ENCODE measurements around the gene NSL1. TPM values are rescaled to one million over a fixed set of nuclear protein-coding genes. Genes with fewer than 3 reads are reported as not detected.

NSL1 gene
- total and polyA plus RNA-seq, 9 of the 15 experiments (the other 6 are each of a cell fraction or from before 2014, with no cell fraction given), result 53.5 to 108 (median 59.1) TPM

DNA sequence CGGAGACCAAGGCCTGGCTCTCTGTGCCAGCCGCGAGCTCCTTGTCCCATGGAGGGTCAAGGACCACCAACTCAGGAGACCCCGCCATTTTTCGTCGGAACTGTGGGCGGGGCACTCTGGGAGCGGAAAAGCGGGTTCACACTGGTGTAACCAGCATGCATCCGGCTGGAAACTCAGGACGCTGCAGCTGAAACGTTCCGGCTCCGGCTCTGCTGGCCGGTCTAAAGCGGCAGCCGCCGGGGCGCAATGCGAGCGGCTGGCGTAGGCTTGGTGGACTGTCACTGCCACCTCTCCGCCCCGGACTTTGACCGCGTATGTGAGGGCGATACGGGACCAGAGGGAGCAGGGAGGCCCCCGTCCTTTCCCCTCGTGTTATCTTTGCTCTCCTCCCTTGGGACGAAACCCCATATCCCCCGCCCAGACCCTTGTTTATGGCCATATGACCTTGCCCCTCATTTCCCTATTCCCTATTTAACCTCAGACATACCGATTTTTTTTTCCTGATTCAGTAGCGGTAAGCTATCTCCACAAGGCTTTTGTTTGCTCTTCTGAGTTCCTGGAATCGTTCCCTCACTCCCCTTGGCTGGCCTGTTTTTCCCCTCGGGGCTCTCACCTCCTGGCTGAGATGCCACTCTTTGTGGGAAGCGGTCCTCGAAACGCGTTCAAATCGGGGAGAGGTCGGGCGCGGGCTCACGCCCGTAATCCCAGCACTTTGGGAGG, at the start of gene NSL1, which contains the start of gene TATDN3 (continued):
- TF ChIP-seq, protein P1, sequence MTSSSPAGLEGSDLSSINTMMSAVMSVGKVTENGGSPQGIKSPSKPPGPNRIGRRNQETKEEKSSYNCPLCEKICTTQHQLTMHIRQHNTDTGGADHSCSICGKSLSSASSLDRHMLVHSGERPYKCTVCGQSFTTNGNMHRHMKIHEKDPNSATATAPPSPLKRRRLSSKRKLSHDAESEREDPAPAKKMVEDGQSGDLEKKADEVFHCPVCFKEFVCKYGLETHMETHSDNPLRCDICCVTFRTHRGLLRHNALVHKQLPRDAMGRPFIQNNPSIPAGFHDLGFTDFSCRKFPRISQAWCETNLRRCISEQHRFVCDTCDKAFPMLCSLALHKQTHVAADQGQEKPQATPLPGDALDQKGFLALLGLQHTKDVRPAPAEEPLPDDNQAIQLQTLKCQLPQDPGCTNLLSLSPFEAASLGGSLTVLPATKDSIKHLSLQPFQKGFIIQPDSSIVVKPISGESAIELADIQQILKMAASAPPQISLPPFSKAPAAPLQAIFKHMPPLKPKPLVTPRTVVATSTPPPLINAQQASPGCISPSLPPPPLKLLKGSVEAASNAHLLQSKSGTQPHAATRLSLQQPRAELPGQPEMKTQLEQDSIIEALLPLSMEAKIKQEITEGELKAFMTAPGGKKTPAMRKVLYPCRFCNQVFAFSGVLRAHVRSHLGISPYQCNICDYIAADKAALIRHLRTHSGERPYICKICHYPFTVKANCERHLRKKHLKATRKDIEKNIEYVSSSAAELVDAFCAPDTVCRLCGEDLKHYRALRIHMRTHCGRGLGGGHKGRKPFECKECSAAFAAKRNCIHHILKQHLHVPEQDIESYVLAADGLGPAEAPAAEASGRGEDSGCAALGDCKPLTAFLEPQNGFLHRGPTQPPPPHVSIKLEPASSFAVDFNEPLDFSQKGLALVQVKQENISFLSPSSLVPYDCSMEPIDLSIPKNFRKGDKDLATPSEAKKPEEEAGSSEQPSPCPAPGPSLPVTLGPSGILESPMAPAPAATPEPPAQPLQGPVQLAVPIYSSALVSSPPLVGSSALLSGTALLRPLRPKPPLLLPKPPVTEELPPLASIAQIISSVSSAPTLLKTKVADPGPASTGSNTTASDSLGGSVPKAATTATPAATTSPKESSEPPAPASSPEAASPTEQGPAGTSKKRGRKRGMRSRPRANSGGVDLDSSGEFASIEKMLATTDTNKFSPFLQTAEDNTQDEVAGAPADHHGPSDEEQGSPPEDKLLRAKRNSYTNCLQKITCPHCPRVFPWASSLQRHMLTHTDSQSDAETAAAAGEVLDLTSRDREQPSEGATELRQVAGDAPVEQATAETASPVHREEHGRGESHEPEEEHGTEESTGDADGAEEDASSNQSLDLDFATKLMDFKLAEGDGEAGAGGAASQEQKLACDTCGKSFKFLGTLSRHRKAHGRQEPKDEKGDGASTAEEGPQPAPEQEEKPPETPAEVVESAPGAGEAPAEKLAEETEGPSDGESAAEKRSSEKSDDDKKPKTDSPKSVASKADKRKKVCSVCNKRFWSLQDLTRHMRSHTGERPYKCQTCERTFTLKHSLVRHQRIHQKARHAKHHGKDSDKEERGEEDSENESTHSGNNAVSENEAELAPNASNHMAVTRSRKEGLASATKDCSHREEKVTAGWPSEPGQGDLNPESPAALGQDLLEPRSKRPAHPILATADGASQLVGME (CRISPR knock-in tag; IDR thresholded peaks at IDR 0.05), result 0 out of 2 replicates have a peak, but pooled peaks have one; percentile 95
- TF ChIP-seq TAF15 (IDR thresholded peaks at IDR 0.05; ENCODE audit: low read depth, low read length) (no peak), STAT5B (CRISPR knock-in tag; IDR thresholded peaks at IDR 0.05) (no peak), ELF1 (tag; IDR thresholded peaks at IDR 0.05) (no peak), RUNX1 (IDR thresholded peaks at IDR 0.05; ENCODE audit: low read depth) (peak; percentile 73; the same call in 1 of the 2 replicates), PRMT5 (CRISPR knock-in tag; IDR thresholded peaks at IDR 0.05) (no peak; the same call in 1 of the 2 replicates), NR2F6 (CRISPR knock-in tag; IDR thresholded peaks at IDR 0.05) (peak; percentile 65; the same call in 1 of the 2 replicates), ZNF133 (CRISPR knock-in tag; IDR thresholded peaks at IDR 0.05) (no peak), KDM4B (IDR thresholded peaks at IDR 0.05; ENCODE audit: borderline replicate concordance in 2 of 2, low read depth in 1 of 2) (peak in 1 of 2 experiments; percentile 97; a peak in 1 of 4 replicates), FOXA1 (IDR thresholded peaks at IDR 0.05; ENCODE audit: borderline replicate concordance) (no peak), CHD4 (IDR thresholded peaks at IDR 0.05; ENCODE audit: insufficient read depth, insufficient replicate concordance, low read depth, low read length, poor library complexity, severe bottlenecking) (peak; percentile 24), PTBP1 (IDR thresholded peaks at IDR 0.05; ENCODE audit: low read depth, low read length) (peak; percentile 41; the same call in 1 of the 2 replicates), YY1 (IDR thresholded peaks at IDR 0.05; ENCODE audit: borderline replicate concordance in 1 of 3, control insufficient read depth in 1 of 3, extremely low read depth in 1 of 3, insufficient read depth in 3 of 3, insufficient read length in 1 of 3, insufficient replicate concordance in 2 of 3, low read depth in 1 of 3, low read length in 2 of 3) (peak; percentile 89 to 98 (median 94)), ZBTB7A (IDR thresholded peaks at IDR 0.05; ENCODE audit: borderline replicate concordance, control insufficient read depth, low read depth, low read length) (peak; percentile 94), SNIP1 (IDR thresholded peaks at IDR 0.05; ENCODE audit: low read depth) (no peak), SMARCE1 (IDR thresholded peaks at IDR 0.05) (peak; percentile 58)
- TF ChIP-seq, protein P2, sequence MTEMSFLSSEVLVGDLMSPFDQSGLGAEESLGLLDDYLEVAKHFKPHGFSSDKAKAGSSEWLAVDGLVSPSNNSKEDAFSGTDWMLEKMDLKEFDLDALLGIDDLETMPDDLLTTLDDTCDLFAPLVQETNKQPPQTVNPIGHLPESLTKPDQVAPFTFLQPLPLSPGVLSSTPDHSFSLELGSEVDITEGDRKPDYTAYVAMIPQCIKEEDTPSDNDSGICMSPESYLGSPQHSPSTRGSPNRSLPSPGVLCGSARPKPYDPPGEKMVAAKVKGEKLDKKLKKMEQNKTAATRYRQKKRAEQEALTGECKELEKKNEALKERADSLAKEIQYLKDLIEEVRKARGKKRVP (CRISPR knock-in tag; IDR thresholded peaks at IDR 0.05), result peak; percentile 44
- TF ChIP-seq, protein P3, sequence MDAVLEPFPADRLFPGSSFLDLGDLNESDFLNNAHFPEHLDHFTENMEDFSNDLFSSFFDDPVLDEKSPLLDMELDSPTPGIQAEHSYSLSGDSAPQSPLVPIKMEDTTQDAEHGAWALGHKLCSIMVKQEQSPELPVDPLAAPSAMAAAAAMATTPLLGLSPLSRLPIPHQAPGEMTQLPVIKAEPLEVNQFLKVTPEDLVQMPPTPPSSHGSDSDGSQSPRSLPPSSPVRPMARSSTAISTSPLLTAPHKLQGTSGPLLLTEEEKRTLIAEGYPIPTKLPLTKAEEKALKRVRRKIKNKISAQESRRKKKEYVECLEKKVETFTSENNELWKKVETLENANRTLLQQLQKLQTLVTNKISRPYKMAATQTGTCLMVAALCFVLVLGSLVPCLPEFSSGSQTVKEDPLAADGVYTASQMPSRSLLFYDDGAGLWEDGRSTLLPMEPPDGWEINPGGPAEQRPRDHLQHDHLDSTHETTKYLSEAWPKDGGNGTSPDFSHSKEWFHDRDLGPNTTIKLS (IDR thresholded peaks at IDR 0.05; ENCODE audit: borderline replicate concordance, low read depth), result peak; percentile 75; the same call in 1 of the 2 replicates

All from K562 (cell line).